ENCODE measurements around the gene MDK. TPM values are rescaled to one million over a fixed set of nuclear protein-coding genes. Genes with fewer than 3 reads are reported as not detected.

Gene MDK
- total and polyA plus RNA-seq, 2 experiments from 2014 or later, result 562 to 1,225 TPM

- H3K27me3 ChIP-seq, result no peaks in the 10 kb centered on the region
- no peak overlapping the region for H2AFZ ChIP-seq
- H3K9me2 ChIP-seq (replicated peaks; ENCODE audit: insufficient read depth), result no peaks in the 10 kb centered on the region
- TF ChIP-seq EZH2 (IDR thresholded peaks at IDR 0.05; ENCODE audit: borderline replicate concordance), result no peak
- H3K79me2 ChIP-seq, result no peaks in the 10 kb centered on the region
- WGBS (ENCODE audit: low lambda C conversion rate, missing lambda C conversion rate), result 67% methylated on average over 3 of the region's 3 CpGs
- H3K9me3 ChIP-seq (ENCODE audit: low read depth), result no peaks in the 10 kb centered on the region
- DNase-seq (ENCODE audit: low spot score), result no peak
- no peak overlapping the region for H3K4me3 ChIP-seq
- no peaks in the 10 kb centered on the region for H4K20me1 ChIP-seq (ENCODE audit: insufficient read depth, poor library complexity, severe bottlenecking)
- no peak overlapping the region for H3K27ac ChIP-seq
- no peak overlapping the region for H3K4me2 ChIP-seq
- H3K4me1 ChIP-seq (ENCODE audit: insufficient read depth), result no peaks in the 10 kb centered on the region
- no peaks in the 10 kb centered on the region for H3K36me3 ChIP-seq (replicated peaks; ENCODE audit: insufficient read depth, low read depth)
Measured at GRCh38 chr11:46414879-46415278, 33.4 kb downstream of the MDK start.

GRCh38 chr11:46417711-46418110 lies 36.2 kb downstream of the MDK start:
- no peaks in the 10 kb centered on the region for H3K36me3 ChIP-seq (replicated peaks; ENCODE audit: insufficient read depth, low read depth)
- H3K4me3 ChIP-seq, result no peak overlapping the region
- TF ChIP-seq EZH2phosphoT487 (IDR thresholded peaks at IDR 0.05; ENCODE audit: low read depth, severe bottlenecking, unreplicated experiment), result no peak
- TF ChIP-seq CTCF (IDR thresholded peaks at IDR 0.05; ENCODE audit: poor library complexity), result no peak
- TF ChIP-seq EZH2 (IDR thresholded peaks at IDR 0.05; ENCODE audit: borderline replicate concordance), result no peak
- no peak for DNase-seq (ENCODE audit: low spot score)
- H3K27ac ChIP-seq, result no peak overlapping the region
- no peaks in the 10 kb centered on the region for H3K9me3 ChIP-seq (ENCODE audit: low read depth)
- no peaks in the 10 kb centered on the region for H3K9me2 ChIP-seq (replicated peaks; ENCODE audit: insufficient read depth)
- no peaks in the 10 kb centered on the region for H3K79me2 ChIP-seq
- no peaks in the 10 kb centered on the region for H3K27me3 ChIP-seq
- no peaks in the 10 kb centered on the region for H4K20me1 ChIP-seq (ENCODE audit: insufficient read depth, poor library complexity, severe bottlenecking)
- WGBS (ENCODE audit: low lambda C conversion rate, missing lambda C conversion rate), result 89% methylated on average over 7 of the region's 7 CpGs
- peaks cover 8% of the 10 kb centered on the region for H3K4me1 ChIP-seq (ENCODE audit: insufficient read depth)
- H3K4me2 ChIP-seq, result no peak overlapping the region
- no peak overlapping the region for H2AFZ ChIP-seq

- H3K9me2 ChIP-seq (replicated peaks; ENCODE audit: insufficient read depth), result no peaks in the 10 kb centered on the region
- H3K79me2 ChIP-seq, result no peaks in the 10 kb centered on the region
- H3K27me3 ChIP-seq, result no peaks in the 10 kb centered on the region
- no peak overlapping the region for H3K4me3 ChIP-seq
- H3K4me1 ChIP-seq (ENCODE audit: insufficient read depth), result peaks cover 13% of the 10 kb centered on the region
- no peak overlapping the region for H3K4me2 ChIP-seq
- 95% methylated on average over 5 of the region's 5 CpGs for whole genome bisulfite sequencing (ENCODE audit: low lambda C conversion rate, missing lambda C conversion rate)
- no peak overlapping the region for H3K27ac ChIP-seq
- TF ChIP-seq CTCF (IDR thresholded peaks at IDR 0.05; ENCODE audit: poor library complexity) (no peak), EZH2phosphoT487 (IDR thresholded peaks at IDR 0.05; ENCODE audit: low read depth, severe bottlenecking, unreplicated experiment) (no peak), EZH2 (IDR thresholded peaks at IDR 0.05; ENCODE audit: borderline replicate concordance) (no peak)
- no peaks in the 10 kb centered on the region for H3K36me3 ChIP-seq (replicated peaks; ENCODE audit: insufficient read depth, low read depth)
- no peaks in the 10 kb centered on the region for H4K20me1 ChIP-seq (ENCODE audit: insufficient read depth, poor library complexity, severe bottlenecking)
- H3K9me3 ChIP-seq (ENCODE audit: low read depth), result no peaks in the 10 kb centered on the region
- DNase-seq (ENCODE audit: low spot score), result no peak
- no peak overlapping the region for H2AFZ ChIP-seq
Measured at GRCh38 chr11:46418751-46419150, 37.3 kb downstream of the MDK start.

GRCh38 chr11:46420513-46420912 lies 39.0 kb downstream of the MDK start:
- no peak for TF ChIP-seq EZH2 (IDR thresholded peaks at IDR 0.05; ENCODE audit: borderline replicate concordance)
- no peak for TF ChIP-seq EZH2phosphoT487 (IDR thresholded peaks at IDR 0.05; ENCODE audit: low read depth, severe bottlenecking, unreplicated experiment)
- TF ChIP-seq CTCF (IDR thresholded peaks at IDR 0.05; ENCODE audit: poor library complexity), result no peak
- Histone ChIP-seq H3K27me3 (no peaks in the 10 kb centered on the region), H3K4me1 (ENCODE audit: insufficient read depth) (peaks cover 13% of the 10 kb centered on the region), H3K9me3 (ENCODE audit: low read depth) (no peaks in the 10 kb centered on the region), H2AFZ (no peak overlapping the region), H3K36me3 (replicated peaks; ENCODE audit: insufficient read depth, low read depth) (no peaks in the 10 kb centered on the region), H3K27ac (no peak overlapping the region), H3K4me3 (no peak overlapping the region), H3K79me2 (no peaks in the 10 kb centered on the region), H3K9me2 (replicated peaks; ENCODE audit: insufficient read depth) (no peaks in the 10 kb centered on the region), H4K20me1 (ENCODE audit: insufficient read depth, poor library complexity, severe bottlenecking) (no peaks in the 10 kb centered on the region), H3K4me2 (no peak overlapping the region)
- DNase-seq (ENCODE audit: low spot score), result no peak
- WGBS (ENCODE audit: low lambda C conversion rate, missing lambda C conversion rate), result 90% methylated on average over 1 of the region's 1 CpG
